ENCODE measurements around the gene LYVE1.

The LYVE1 gene

GRCh38 chr11:10581481-10582019, 13.1 kb upstream of the LYVE1 start:
- no peak overlapping the region for H3K4me3 ChIP-seq (ENCODE audit: low read depth, low read length)
- TF ChIP-seq, protein P1, sequence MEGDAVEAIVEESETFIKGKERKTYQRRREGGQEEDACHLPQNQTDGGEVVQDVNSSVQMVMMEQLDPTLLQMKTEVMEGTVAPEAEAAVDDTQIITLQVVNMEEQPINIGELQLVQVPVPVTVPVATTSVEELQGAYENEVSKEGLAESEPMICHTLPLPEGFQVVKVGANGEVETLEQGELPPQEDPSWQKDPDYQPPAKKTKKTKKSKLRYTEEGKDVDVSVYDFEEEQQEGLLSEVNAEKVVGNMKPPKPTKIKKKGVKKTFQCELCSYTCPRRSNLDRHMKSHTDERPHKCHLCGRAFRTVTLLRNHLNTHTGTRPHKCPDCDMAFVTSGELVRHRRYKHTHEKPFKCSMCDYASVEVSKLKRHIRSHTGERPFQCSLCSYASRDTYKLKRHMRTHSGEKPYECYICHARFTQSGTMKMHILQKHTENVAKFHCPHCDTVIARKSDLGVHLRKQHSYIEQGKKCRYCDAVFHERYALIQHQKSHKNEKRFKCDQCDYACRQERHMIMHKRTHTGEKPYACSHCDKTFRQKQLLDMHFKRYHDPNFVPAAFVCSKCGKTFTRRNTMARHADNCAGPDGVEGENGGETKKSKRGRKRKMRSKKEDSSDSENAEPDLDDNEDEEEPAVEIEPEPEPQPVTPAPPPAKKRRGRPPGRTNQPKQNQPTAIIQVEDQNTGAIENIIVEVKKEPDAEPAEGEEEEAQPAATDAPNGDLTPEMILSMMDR (IDR thresholded peaks at IDR 0.05; ENCODE audit: low read depth, low read length, missing control alignments) = no peak
- no peak for DNase-seq (ENCODE audit: low read depth)

- DNase-seq (ENCODE audit: low read depth) = no peak
- H3K4me3 ChIP-seq (ENCODE audit: low read depth, low read length) = no peak overlapping the region
- TF ChIP-seq, protein P1 (IDR thresholded peaks at IDR 0.05; ENCODE audit: low read depth, low read length, missing control alignments) = no peak
Observed at GRCh38 chr11:10580623-10581022, 12.2 kb upstream of the LYVE1 start.

DNA sequence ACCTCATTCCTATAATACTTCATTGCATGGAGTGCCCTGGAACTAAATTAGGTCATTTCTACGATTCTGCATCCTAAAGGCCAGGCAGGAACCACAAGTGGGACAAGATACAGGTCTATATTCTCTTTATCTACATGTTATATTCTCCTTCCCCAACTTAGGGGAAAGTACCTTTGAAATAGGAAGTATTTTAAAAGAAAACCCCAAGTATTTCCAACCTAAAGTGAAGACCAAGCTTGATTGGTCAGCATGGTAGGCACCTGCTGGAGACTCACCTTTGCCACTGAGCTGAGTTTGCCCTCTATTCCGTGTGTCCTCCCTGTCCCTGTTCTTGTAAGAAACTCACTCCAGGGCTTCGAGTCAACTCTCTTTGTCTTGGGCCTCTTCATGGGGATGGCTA, 11.2 kb upstream of the LYVE1 start:
- TF ChIP-seq, protein P1 (IDR thresholded peaks at IDR 0.05; ENCODE audit: low read depth, low read length, missing control alignments) = no peak
- DNase-seq (ENCODE audit: low read depth) = no peak
- no peak overlapping the region for H3K4me3 ChIP-seq (ENCODE audit: low read depth, low read length)

- no peak for DNase-seq (ENCODE audit: low read depth)
- TF ChIP-seq, protein P1 (IDR thresholded peaks at IDR 0.05; ENCODE audit: low read depth, low read length, missing control alignments) = no peak
Observed at GRCh38 chr11:10576035-10576398, 7.6 kb upstream of the LYVE1 start.

GRCh38 chr11:10575346-10576034, 7.0 kb upstream of the LYVE1 start:
- DNase-seq (ENCODE audit: low read depth) = no peak
- TF ChIP-seq, protein P1 (IDR thresholded peaks at IDR 0.05; ENCODE audit: low read depth, low read length, missing control alignments) = no peak
- no peak overlapping the region for H3K4me3 ChIP-seq (ENCODE audit: low read depth, low read length)

More at GRCh38 chr11:10576035-10576398, 7.6 kb upstream of the LYVE1 start:
- H3K4me3 ChIP-seq (ENCODE audit: low read depth, low read length) = no peak overlapping the region

- no peak for DNase-seq (ENCODE audit: low read depth)
- TF ChIP-seq, protein P1 (IDR thresholded peaks at IDR 0.05; ENCODE audit: low read depth, low read length, missing control alignments) = no peak
- H3K4me3 ChIP-seq (ENCODE audit: low read depth, low read length) = no peak overlapping the region
Observed at GRCh38 chr11:10573556-10573955, 5.1 kb upstream of the LYVE1 start.

GRCh38 chr11:10573028-10573427, 4.6 kb upstream of the LYVE1 start:
- TF ChIP-seq, protein P1 (IDR thresholded peaks at IDR 0.05; ENCODE audit: low read depth, low read length, missing control alignments) = no peak
- no peak overlapping the region for H3K4me3 ChIP-seq (ENCODE audit: low read depth, low read length)

More at GRCh38 chr11:10573028-10573427, 4.6 kb upstream of the LYVE1 start:
- DNase-seq (ENCODE audit: low read depth) = no peak

Measured in GM12864 (cell line).